GM21367 (cell line): ENCODE measurements around the gene OR1E2.
"Not testable (repeated sequence)": the region's sequence is repeated elsewhere in the genome, so short reads cannot be mapped to it uniquely, and the experiment has no call there.

ENCODE experiments used
- ATAC-seq: cut with Tn5 transposase; IDR thresholded peaks from one replicate; pipeline ENCODE4 v1.9.1; 2021; ENCODE audit not compliant: unreplicated experiment

Gene OR1E2

GRCh38 chr17:3433741-3434140 lies at the start of gene OR1E2:
Gene OR1E2, minus strand, starts transcription at chr17:3433841. Its CDS starts 0 bp downstream, at chr17:3433841.
- ATAC-seq = no peak

- ATAC-seq = no peak
Observed at GRCh38 chr17:3482852-3483251, 49.2 kb upstream of the OR1E2 start.

GRCh38 chr17:3479988-3480387 lies 46.3 kb upstream of the OR1E2 start:
- ATAC-seq = no peak

- no peak for ATAC-seq
Observed at GRCh38 chr17:3475812-3476610, 42.4 kb upstream of the OR1E2 start, which contains the start of gene ASPA. Gene ASPA, plus strand, starts transcription at chr17:3475997. Its CDS starts 163 bp downstream, at chr17:3476160.

- ATAC-seq = no peak
Observed at GRCh38 chr17:3475251-3475685, 41.6 kb upstream of the OR1E2 start.

- no peak for ATAC-seq
Observed at GRCh38 chr17:3474212-3474611, 40.6 kb upstream of the OR1E2 start.

- no peak for ATAC-seq
Observed at GRCh38 chr17:3472137-3472536, 38.5 kb upstream of the OR1E2 start.

GRCh38 chr17:3471599-3471998 lies 38.0 kb upstream of the OR1E2 start, which contains the start of gene SPATA22:
Gene SPATA22, minus strand, starts transcription at chr17:3471819. Its CDS starts 2,494 bp downstream, at chr17:3469325.
- no peak for ATAC-seq

GRCh38 chr17:3469529-3469928 lies 35.9 kb upstream of the OR1E2 start:
- ATAC-seq = no peak

GRCh38 chr17:3466355-3466754 lies 32.7 kb upstream of the OR1E2 start:
- not testable (repeated sequence) for ATAC-seq

GRCh38 chr17:3448059-3448665 lies 14.5 kb upstream of the OR1E2 start:
- ATAC-seq = no peak

- ATAC-seq = no peak
Observed at GRCh38 chr17:3447625-3448024, 14.0 kb upstream of the OR1E2 start.

GRCh38 chr17:3440451-3440850 lies 6.8 kb upstream of the OR1E2 start:
- ATAC-seq = no peak

GRCh38 chr17:3438368-3438767 lies 4.7 kb upstream of the OR1E2 start:
- no peak for ATAC-seq

GRCh38 chr17:3433215-3433614 lies 426 bp downstream of the OR1E2 start:
- not testable (repeated sequence) for ATAC-seq

GRCh38 chr17:3418222-3418621 lies 15.4 kb downstream of the OR1E2 start:
- no peak for ATAC-seq

GRCh38 chr17:3415610-3416009 lies 18.0 kb downstream of the OR1E2 start:
- ATAC-seq = no peak

GRCh38 chr17:3412216-3412615 lies 21.4 kb downstream of the OR1E2 start:
- ATAC-seq = not testable (repeated sequence)

- no peak for ATAC-seq
Observed at GRCh38 chr17:3411070-3411469, 22.6 kb downstream of the OR1E2 start, which contains the start of gene OR3A3. Gene OR3A3, plus strand, starts transcription at chr17:3411370.

GRCh38 chr17:3403856-3404255 lies 29.8 kb downstream of the OR1E2 start:
- not testable (repeated sequence) for ATAC-seq

- no peak for ATAC-seq
Observed at GRCh38 chr17:3401786-3402185, 31.9 kb downstream of the OR1E2 start.

GRCh38 chr17:3400055-3400454 lies 33.6 kb downstream of the OR1E2 start:
- no peak for ATAC-seq
